Heart left ventricle (tissue), 16 donors: ENCODE results near the gene ANKRD30B. TPM values are rescaled to one million over a fixed set of nuclear protein-coding genes. Genes with fewer than 3 reads are reported as not detected.
"Not testable (repeated sequence)": the region's sequence is repeated elsewhere in the genome, so short reads cannot be mapped to it uniquely, and the experiment has no call there.

Experiments used
- ATAC-seq, 4 donors: fragments of 200-7000 bp; cut with Tn5 transposase; one replicate each; pipeline ENCODE4 v1.9.1; 2020 to 2022; ENCODE audit warnings: moderate library complexity in 4 of 4, mild to moderate bottlenecking in 3 of 4, moderate number of reproducible peaks in 1 of 4
- DNase-seq, 5 donors: peaks; one replicate each; pipeline ENCODE4 v3.0.0-alpha.2; 2020
- H3K27ac ChIP-seq, 12 donors: fragments of 200-600 bp; sonication (generic) in 4 of 12; one replicate each; pipeline versions ENCODE4 v1.5.0 to v1.8.0; 2016 to 2022; ENCODE audit warnings: mild to moderate bottlenecking in 2 of 12
- H3K27me3 ChIP-seq, 9 donors: fragments of 200-600 bp; sonication (generic) in 2 of 9; one replicate each; pipeline versions ENCODE4 v1.5.1 to v1.8.0; 2016 to 2022; ENCODE audit warnings: mild to moderate bottlenecking in 3 of 9
- H3K36me3 ChIP-seq, 9 donors: fragments of 200-600 bp; sonication (generic) in 2 of 9; one replicate each; pipeline versions ENCODE4 v1.5.0 to v1.8.0; 2018 to 2022; ENCODE audit warnings: mild to moderate bottlenecking in 2 of 9
- H3K4me1 ChIP-seq, 12 donors: fragments of 200-600 bp; sonication (generic) in 4 of 12; one replicate each; pipeline versions ENCODE4 v1.5.0 to v1.8.0; 2016 to 2022; ENCODE audit warnings: mild to moderate bottlenecking in 3 of 12
- H3K4me3 ChIP-seq, 12 donors: fragments of 200-600 bp; sonication (generic) in 4 of 12; one replicate each; pipeline versions ENCODE4 v1.5.0 to v1.8.0; 2017 to 2022; ENCODE audit warnings: mild to moderate bottlenecking in 9 of 12, moderate library complexity in 4 of 12
- H3K9me3 ChIP-seq, 12 donors: fragments of 200-600 bp; sonication (generic) in 4 of 12; one replicate each; pipeline versions ENCODE4 v1.5.0 to v1.8.0; 2016 to 2022; ENCODE audit warnings: mild to moderate bottlenecking in 1 of 12
- POLR2A ChIP-seq, 2 donors: fragments of 450-650 bp; IDR thresholded peaks; one replicate each; pipeline ENCODE4 v1.6.1; 2017; ENCODE audit warnings: antibody characterized with exemption in 2 of 2, mild to moderate bottlenecking in 2 of 2, moderate library complexity in 2 of 2
- WGBS, 4 donors: extraction: QIAGEN DNeasy Blood & Tissue Kit in 2 of 4; methylation state at CpG; one replicate each; pipeline versions ENCODE4 v1.1.5 to v1.1.7; 2013 to 2018; 5-methylcytosine and 5-hydroxymethylcytosine counted together
- intact Hi-C, 10 donors: fragments of 100-400 bp; cut with DNase I; formaldehyde crosslinking; loops; one replicate each; pipeline versions ENCODE4 v1.11.1 to v1.14.2; 2022
- polyA plus RNA-seq, 2 donors: library from polyadenylated mRNA; stranded (reverse); fragments of 200-250 nt; gene quantifications; one replicate each; pipeline ENCODE4 v1.2.3, GENCODE V29; 2013
- total RNA-seq, 9 donors: library from RNA; depleted of rRNA in 2 of 9; stranded (reverse); fragments of >200 nt in 2 of 9; fragmentation: NEBNext Ultra II Directional in 3 of 9; extraction: Animal tissue kit (Norgen Biotek cat#: 25700) in 3 of 9; gene quantifications; one replicate each; pipeline versions ENCODE4 v1.1.0 to v1.2.4, GENCODE V29; 2016 to 2023
- TF ChIP-seq, protein P1 (sequence below), 12 donors: fragments of 200-600 bp; sonication (generic) in 4 of 12; IDR thresholded peaks; one replicate each; pipeline versions ENCODE4 v1.5.0 to v1.8.0; 2018 to 2022; ENCODE audit warnings: antibody characterized with exemption in 12 of 12, mild to moderate bottlenecking in 5 of 12
- donor health status: ischemic (EF 13 %, LVEDD 7.1; RV severe dilation, severe dysfunction).
- donor health status: healthy with polysubstance abuse.
- donor health status: DM: no; HTN: yes; CAD: no.
- donor health status: DM: no; HTN: no; CAD: no.
- donor health status: ischemic (EF 25% LVEDD 6.9; RV normal size, moderate dysfunction).
- donor health status: ischemic (EF 25% LVEDD 5.7; RV mildly dilated, moderate dysfunction).
- donor health status: healthy.
- donor health status: DM: yes; HTN: yes; CAD: no.
- donor health status: ischemic (EF 35%, LVEDD 5.7; RV mildly dilated, moderate dysfunction).
- donor health status: nonischemic (EF 11% LVEDD 7.7; RV severe dilation, severe dysfunction).
- donor health status: DM: yes; HTN: yes; CAD: no.
- donor health status: PGD.
- donor health status: ischemic (EF 29% LVEDD 5.4; RV normal size, mild dysfunction).
- donor health status: nonischemic (EF 23%, LVEDD 6.1; RV moderate dilation, normal function).

Gene ANKRD30B
- total and polyA plus RNA-seq, 11 donors: 0.06 to 0.27 TPM; not detected in 9

DNA sequence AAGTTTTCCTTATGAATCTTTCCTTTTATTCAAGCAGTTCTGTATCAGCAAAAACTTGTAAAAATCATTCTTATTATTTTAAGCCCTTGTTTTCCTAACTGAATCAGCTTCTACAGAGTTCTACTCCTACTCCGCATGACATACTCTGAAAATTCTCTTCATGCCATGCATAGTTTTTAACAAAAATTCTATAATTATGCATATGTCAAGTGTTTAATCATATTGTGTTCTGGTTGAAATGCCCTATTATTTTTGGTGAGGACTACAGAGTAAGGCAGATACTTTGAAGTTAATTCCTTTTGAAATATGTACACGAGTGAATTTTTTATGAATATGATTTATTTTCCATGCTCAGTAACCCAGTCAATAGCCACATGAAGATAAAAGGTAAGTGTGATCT is 28.8 kb downstream of the ANKRD30B start:
- H3K4me3 ChIP-seq: no peak overlapping the region
- no peak for ATAC-seq
- no peaks in the 10 kb centered on the region for H3K4me1 ChIP-seq
- H3K9me3 ChIP-seq: peaks cover 0 to 3% (median 0%) of the 10 kb centered on the region in 12 donors
- WGBS, 4 donors: 58 to 75% (median 67%) methylated on average over 2 of the region's 2 CpGs
- H3K27ac ChIP-seq: no peak overlapping the region
- DNase-seq: no peak
- intact Hi-C loops: no loop called here
- no peaks in the 10 kb centered on the region for H3K36me3 ChIP-seq
- no peaks in the 10 kb centered on the region for H3K27me3 ChIP-seq
- no peak for TF ChIP-seq POLR2A (IDR thresholded peaks at IDR 0.05)
- TF ChIP-seq, protein P1, sequence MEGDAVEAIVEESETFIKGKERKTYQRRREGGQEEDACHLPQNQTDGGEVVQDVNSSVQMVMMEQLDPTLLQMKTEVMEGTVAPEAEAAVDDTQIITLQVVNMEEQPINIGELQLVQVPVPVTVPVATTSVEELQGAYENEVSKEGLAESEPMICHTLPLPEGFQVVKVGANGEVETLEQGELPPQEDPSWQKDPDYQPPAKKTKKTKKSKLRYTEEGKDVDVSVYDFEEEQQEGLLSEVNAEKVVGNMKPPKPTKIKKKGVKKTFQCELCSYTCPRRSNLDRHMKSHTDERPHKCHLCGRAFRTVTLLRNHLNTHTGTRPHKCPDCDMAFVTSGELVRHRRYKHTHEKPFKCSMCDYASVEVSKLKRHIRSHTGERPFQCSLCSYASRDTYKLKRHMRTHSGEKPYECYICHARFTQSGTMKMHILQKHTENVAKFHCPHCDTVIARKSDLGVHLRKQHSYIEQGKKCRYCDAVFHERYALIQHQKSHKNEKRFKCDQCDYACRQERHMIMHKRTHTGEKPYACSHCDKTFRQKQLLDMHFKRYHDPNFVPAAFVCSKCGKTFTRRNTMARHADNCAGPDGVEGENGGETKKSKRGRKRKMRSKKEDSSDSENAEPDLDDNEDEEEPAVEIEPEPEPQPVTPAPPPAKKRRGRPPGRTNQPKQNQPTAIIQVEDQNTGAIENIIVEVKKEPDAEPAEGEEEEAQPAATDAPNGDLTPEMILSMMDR (IDR thresholded peaks at IDR 0.05): no peak

DNA sequence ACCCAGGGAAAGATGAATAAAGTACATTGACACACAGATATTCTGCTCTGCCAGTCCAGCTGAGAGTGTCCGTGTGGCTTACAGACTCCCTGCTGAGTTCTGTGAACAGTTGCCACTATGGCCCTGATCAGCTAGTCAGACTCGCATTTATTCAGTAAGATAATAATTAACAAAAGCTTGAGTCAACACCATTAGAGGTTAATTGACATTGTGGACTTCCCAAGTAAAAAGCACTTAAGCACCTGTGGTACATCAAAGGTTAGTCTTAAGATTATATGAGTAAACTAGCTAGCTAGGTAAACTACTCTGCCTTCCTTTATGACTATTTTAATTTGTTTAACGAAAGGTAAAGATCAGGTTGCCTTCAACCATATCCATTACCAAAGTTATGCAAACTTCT is 33.7 kb downstream of the ANKRD30B start:
- H3K9me3 ChIP-seq: peaks cover 0 to 3% (median 0%) of the 10 kb centered on the region in 12 donors
- no peaks in the 10 kb centered on the region for H3K4me1 ChIP-seq
- no peaks in the 10 kb centered on the region for H3K36me3 ChIP-seq
- no peak for DNase-seq
- H3K27ac ChIP-seq: no peak overlapping the region
- no peak for ATAC-seq
- no peaks in the 10 kb centered on the region for H3K27me3 ChIP-seq
- whole genome bisulfite sequencing, 4 donors: 73 to 82% (median 76%) methylated on average over 3 of the region's 3 CpGs
- no peak overlapping the region for H3K4me3 ChIP-seq
- TF ChIP-seq, protein P1 (IDR thresholded peaks at IDR 0.05): no peak
- TF ChIP-seq POLR2A (IDR thresholded peaks at IDR 0.05): no peak
- intact Hi-C loops: no loop called here

DNA sequence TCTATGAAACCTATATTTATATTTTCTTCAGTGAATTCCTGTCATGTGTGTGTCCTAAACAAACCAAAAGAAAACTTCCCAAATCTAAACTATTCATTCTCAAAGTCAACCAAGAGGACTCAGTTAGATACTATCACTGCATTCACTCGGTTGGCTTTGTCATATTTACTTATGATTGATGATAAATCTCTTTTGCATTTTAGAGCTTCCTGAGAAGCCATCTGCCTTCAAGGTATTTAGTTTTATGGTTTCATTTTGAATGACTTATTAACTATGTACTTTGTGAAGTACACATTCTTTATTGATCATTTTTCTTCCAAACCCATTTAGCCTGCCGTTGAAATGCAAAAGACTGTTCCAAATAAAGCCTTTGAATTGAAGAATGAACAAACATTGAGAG is 36.2 kb downstream of the ANKRD30B start:
- 65 to 73% (median 68%) methylated on average over 2 of the region's 2 CpGs for WGBS, 4 donors
- no peaks in the 10 kb centered on the region for H3K36me3 ChIP-seq
- H3K4me3 ChIP-seq: no peak overlapping the region
- H3K9me3 ChIP-seq: no peaks in the 10 kb centered on the region
- TF ChIP-seq, protein P1 (IDR thresholded peaks at IDR 0.05): no peak
- TF ChIP-seq POLR2A (IDR thresholded peaks at IDR 0.05): no peak
- H3K27ac ChIP-seq: no peak overlapping the region
- DNase-seq: no peak
- H3K27me3 ChIP-seq: no peaks in the 10 kb centered on the region
- ATAC-seq: no peak
- intact Hi-C loops: no loop called here
- no peaks in the 10 kb centered on the region for H3K4me1 ChIP-seq

DNA sequence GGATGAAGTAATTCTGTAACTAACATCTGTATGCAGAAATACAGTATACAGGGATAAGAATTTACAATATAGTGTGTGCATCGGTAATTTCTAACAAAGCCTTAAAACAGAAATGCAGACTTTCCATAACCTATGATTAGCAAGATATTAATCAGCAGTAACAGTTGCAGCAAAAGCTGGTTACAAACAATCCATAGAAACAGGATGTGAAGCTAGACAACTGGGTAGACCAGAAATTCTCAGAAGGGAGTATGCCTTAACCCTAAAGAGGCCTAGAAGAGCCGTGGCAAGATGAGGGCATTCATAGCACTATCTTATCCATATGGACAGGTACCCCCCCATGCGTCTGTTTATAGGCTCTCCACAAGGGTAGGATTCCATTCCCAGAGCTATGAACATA is 48.9 kb downstream of the ANKRD30B start:
- H3K27me3 ChIP-seq, intact Hi-C loops, ATAC-seq, H3K4me3 ChIP-seq, H3K4me1 ChIP-seq, H3K36me3 ChIP-seq, DNase-seq, H3K27ac ChIP-seq: not testable (repeated sequence)
- H3K9me3 ChIP-seq: peaks cover 0 to 17% (median 0%) of the 10 kb centered on the region in 12 donors
- 68 to 86% (median 73%) methylated on average over 3 of the region's 3 CpGs for WGBS, 4 donors

DNA sequence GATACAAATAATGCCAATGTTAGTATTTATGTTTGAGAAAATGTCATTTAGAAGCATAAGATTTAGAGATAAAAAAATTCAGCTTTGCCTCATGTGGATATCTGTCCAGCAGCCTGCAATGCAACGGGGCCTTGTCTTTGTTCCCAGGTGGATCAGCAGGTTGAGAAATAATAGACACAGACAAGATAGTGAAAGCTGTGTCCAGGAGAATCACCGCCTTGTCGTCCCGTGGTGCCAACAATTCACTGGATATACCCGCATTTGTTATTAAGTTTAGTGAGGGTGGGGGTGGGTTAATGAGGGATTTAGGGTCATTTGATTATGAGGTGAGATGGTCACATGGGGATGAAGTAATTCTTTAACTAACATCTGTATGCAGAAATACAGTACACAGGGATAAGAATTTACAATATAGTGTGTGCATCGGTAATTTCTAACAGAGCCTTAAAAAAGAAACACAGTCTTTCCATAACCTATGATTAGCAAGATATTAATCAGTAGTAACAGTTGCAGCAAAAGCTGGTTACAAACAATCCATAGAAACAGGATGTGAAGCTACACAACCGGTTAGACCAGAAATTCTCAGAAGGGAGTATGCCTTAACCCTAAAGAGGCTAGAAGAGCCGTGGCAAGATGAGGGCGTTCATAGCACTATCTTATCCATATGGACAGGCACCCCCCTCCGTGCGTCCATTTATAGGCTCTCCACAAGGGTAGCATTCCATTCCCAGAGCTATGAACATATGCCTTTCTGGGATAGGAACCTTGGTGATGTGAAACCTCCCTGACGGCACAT is 50.2 kb downstream of the ANKRD30B start:
- H3K36me3 ChIP-seq, H3K4me3 ChIP-seq, H3K27ac ChIP-seq, H3K4me1 ChIP-seq, intact Hi-C loops, H3K27me3 ChIP-seq, DNase-seq, ATAC-seq: not testable (repeated sequence)
- H3K9me3 ChIP-seq: peaks cover 0 to 17% (median 0%) of the 10 kb centered on the region in 12 donors
- 82 to 88% (median 84%) methylated on average over 11 to 12 of the region's 12 CpGs for WGBS, 4 donors

DNA sequence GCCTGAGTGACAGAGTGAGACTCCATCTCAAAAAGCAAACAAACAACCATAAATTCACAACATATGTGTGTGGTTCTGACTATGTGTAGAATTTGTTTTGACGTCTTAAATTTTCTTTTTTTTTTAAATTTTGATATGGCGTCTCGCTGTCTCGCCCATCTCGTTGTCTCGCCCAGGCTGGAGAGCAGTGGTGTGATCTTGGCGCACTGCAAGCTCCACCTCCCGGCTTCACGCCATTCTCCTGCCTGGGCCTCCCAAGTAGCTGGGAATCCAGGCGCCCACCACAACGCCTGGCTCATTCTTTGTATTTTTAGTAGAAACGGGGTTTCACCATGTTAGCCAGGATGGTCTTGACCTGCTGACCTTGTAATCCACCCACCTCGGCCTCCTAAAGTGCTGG is 63.1 kb downstream of the ANKRD30B start:
- H3K27me3 ChIP-seq, H3K4me1 ChIP-seq, H3K27ac ChIP-seq, ATAC-seq, H3K36me3 ChIP-seq, H3K4me3 ChIP-seq, intact Hi-C loops, DNase-seq: not testable (repeated sequence)
- H3K9me3 ChIP-seq: peaks cover 0 to 15% (median 0%) of the 10 kb centered on the region in 12 donors
- 86 to 90% (median 88%) methylated on average over 12 to 13 of the region's 13 CpGs for WGBS, 4 donors

DNA sequence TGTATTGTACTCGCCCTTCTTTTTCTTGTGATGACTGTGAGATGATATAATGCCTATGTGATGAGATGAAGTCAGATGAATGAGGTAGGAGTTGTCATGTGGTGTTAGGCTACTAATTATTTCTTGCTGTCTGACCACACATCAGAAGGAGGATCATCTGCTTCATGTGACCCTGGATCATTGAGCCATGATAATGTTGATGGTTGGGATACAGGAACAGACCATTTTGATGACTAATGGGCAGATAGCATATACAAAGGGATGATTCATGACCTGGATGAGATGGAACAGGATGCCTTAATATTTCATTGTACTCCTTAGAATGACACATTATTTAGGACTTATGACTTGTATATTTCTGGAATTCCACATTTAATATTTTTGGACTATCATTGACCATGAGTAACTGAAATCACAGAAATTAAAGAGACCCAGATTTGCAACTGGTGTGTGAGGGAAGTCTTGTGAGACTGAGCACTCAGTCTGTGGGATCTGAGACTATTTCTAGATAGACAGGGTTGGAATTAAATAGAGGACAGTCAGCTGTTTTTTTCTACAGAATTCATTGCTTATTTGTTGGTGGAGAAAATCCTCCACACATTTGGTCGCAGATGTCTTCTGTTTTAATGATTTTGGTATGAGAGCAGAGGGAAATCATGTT is 79.1 kb downstream of the ANKRD30B start:
- H3K27me3 ChIP-seq, H3K36me3 ChIP-seq, ATAC-seq, H3K9me3 ChIP-seq, H3K4me3 ChIP-seq, H3K27ac ChIP-seq, intact Hi-C loops, H3K4me1 ChIP-seq, DNase-seq: not testable (repeated sequence)
- WGBS, 4 donors: 48 to 63% (median 53%) methylated on average over 2 of the region's 2 CpGs

DNA sequence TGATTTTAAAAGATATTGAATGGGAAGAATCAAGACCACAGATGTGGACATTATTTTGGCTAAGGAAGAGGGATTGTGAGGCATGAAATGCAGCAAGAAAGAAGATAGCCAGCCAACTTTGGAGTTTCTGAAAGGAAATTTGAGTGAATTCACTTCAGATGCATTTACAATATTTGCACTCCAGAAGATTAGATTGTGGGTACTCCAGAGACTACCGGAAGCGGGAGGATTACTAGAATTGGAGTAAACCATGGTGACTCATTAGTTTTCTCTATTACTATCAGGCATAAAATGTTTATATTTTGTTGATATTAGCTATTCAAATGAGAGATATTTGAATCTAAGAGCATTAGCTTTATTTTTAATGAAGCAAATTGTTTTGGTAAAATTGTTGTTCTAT is 93.6 kb downstream of the ANKRD30B start:
- H3K27ac ChIP-seq, ATAC-seq, DNase-seq, H3K36me3 ChIP-seq, H3K9me3 ChIP-seq, H3K27me3 ChIP-seq, intact Hi-C loops, H3K4me3 ChIP-seq, H3K4me1 ChIP-seq: not testable (repeated sequence)
- WGBS, 4 donors: 80 to 89% (median 85%) methylated on average over 2 of the region's 2 CpGs
